Measurements from ENCODE around the gene BTG2. TPM values are rescaled to one million over a fixed set of nuclear protein-coding genes. Genes with fewer than 3 reads are reported as not detected.

Gene BTG2
- total RNA-seq, 3 donors from 2014 or later (not counting 1 experiment from before 2014, with no cell fraction given): 499 to 1,024 (median 851) TPM

DNA sequence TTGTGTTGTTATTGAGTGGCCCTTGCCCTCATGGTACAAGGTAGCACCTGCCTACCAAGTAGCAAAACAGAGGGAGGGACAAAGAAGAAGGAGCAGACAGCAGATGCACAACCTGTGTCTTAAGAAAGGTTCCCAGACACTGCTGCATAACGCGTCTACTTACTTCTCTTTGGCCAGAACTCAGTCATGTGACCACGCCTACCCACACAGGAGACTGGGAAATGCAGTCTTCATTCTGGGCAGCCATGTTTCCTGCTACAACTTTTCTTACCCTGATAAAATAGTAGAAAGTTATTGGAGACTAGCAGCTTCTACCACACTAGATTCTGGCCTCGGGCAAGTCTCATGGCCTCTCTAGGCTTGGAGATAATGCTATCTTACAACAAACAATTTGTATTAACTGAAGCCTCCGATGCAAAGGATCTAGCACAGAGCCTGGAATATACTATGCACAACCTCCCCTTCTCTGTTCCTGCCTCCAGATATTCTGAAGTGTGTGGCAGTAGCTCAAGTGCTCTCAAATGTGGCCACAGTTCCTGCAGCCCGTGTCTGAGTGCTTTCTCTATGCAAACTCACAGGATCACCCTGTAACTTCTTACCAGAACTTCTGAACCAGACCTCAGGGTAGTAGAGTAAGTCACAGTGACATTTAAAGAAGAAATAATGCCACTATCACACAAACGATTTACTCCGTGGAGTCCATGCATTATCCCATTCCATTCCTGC is 34.1 kb upstream of the BTG2 start:
- no peaks in the 10 kb centered on the region for H3K9me3 Mint-ChIP-seq

DNA sequence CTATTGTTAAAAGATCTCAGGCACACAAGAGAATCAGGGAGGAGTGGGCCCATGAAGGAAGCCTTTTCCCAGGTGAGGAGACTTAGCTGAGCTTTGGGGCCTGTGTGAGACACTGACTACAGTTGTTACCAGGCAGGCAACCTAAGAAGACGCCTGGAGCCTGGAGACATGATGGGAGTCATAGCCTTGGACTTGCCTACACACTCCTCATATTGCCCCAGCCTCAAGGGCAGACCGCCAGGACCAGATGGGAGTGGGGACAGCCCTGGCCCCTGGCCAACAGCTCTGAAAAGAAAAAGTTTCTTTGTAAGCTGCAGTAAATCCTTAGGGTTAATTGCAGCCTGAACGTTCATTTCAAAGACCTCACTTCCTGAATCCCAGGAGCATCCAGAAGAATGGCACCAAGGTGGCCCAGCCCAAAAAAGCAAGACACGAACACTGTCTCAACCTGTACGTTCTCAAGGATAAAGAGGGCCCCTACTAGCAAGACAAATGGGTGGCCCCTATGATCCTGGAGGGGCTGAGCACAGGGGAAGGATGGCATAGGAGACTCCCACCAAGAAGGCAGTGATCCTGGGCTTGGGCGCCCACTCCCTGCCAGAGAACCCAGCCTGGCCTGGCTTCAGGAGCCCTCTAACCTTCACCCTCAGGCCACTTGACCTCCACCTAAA is 33.2 kb upstream of the BTG2 start:
- Mint-ChIP-seq H3K36me3 (no peaks in the 10 kb centered on the region), H3K27me3 (ENCODE audit: low read depth in 2 of 2) (peaks cover 0 to 2% of the 10 kb centered on the region in 2 donors), H3K27ac (no peak overlapping the region), H3K4me1 (peaks cover 10 to 22% of the 10 kb centered on the region in 2 donors), H3K4me3 (no peak overlapping the region), H3K9me3 (no peaks in the 10 kb centered on the region)
- WGBS (ENCODE audit: insufficient coverage): 88% methylated on average over 6 of the region's 6 CpGs
- DNase-seq (no peak), ATAC-seq (no peak)
- no peak overlapping the region for H3K4me3 ChIP-seq (ENCODE audit: low read length)
- no peaks in the 10 kb centered on the region for H3K9me3 ChIP-seq (ENCODE audit: control insufficient read depth, insufficient read depth, low read length)
- TF ChIP-seq, protein P1, sequence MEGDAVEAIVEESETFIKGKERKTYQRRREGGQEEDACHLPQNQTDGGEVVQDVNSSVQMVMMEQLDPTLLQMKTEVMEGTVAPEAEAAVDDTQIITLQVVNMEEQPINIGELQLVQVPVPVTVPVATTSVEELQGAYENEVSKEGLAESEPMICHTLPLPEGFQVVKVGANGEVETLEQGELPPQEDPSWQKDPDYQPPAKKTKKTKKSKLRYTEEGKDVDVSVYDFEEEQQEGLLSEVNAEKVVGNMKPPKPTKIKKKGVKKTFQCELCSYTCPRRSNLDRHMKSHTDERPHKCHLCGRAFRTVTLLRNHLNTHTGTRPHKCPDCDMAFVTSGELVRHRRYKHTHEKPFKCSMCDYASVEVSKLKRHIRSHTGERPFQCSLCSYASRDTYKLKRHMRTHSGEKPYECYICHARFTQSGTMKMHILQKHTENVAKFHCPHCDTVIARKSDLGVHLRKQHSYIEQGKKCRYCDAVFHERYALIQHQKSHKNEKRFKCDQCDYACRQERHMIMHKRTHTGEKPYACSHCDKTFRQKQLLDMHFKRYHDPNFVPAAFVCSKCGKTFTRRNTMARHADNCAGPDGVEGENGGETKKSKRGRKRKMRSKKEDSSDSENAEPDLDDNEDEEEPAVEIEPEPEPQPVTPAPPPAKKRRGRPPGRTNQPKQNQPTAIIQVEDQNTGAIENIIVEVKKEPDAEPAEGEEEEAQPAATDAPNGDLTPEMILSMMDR (IDR thresholded peaks at IDR 0.05): no peak
- H3K27me3 ChIP-seq (ENCODE audit: control insufficient read depth, insufficient read depth, low read length): no peaks in the 10 kb centered on the region
- intact Hi-C loops (cut with micrococcal nuclease): no loop called here
- H3K36me3 ChIP-seq (ENCODE audit: control insufficient read depth, insufficient read depth, low read length): no peaks in the 10 kb centered on the region
- H3K4me1 ChIP-seq (ENCODE audit: control insufficient read depth, insufficient read depth, low read length): peaks cover 45% of the 10 kb centered on the region
- H3K27ac ChIP-seq (ENCODE audit: low read length): no peak overlapping the region

More for the DNA sequence above, 34.1 kb upstream of the BTG2 start:
- H3K36me3 Mint-ChIP-seq: no peaks in the 10 kb centered on the region
- Histone ChIP-seq H3K27ac (ENCODE audit: low read length) (no peak overlapping the region), H3K27me3 (ENCODE audit: control insufficient read depth, insufficient read depth, low read length) (no peaks in the 10 kb centered on the region), H3K4me1 (ENCODE audit: control insufficient read depth, insufficient read depth, low read length) (peaks cover 42% of the 10 kb centered on the region), H3K9me3 (ENCODE audit: control insufficient read depth, insufficient read depth, low read length) (no peaks in the 10 kb centered on the region), H3K4me3 (ENCODE audit: low read length) (no peak overlapping the region), H3K36me3 (ENCODE audit: control insufficient read depth, insufficient read depth, low read length) (no peaks in the 10 kb centered on the region)
- H3K4me1 Mint-ChIP-seq: peaks cover 12 to 23% of the 10 kb centered on the region in 2 donors
- WGBS (ENCODE audit: insufficient coverage): 38% methylated on average over 8 of the region's 8 CpGs
- H3K27ac Mint-ChIP-seq: no peak overlapping the region
- H3K27me3 Mint-ChIP-seq (ENCODE audit: low read depth in 2 of 2): peaks cover 0 to 3% of the 10 kb centered on the region in 2 donors
- intact Hi-C loops (cut with micrococcal nuclease): no loop called here
- DNase-seq (peak in 1 of 2 donors; percentile 91), ATAC-seq (peak; percentile 55 to 71 (median 59))
- no peak overlapping the region for H3K4me3 Mint-ChIP-seq
- TF ChIP-seq, protein P1 (IDR thresholded peaks at IDR 0.05): no peak

GRCh38 chr1:203272633-203273205 is 32.6 kb upstream of the BTG2 start:
- H3K27me3 ChIP-seq (ENCODE audit: control insufficient read depth, insufficient read depth, low read length): no peaks in the 10 kb centered on the region
- no peaks in the 10 kb centered on the region for H3K36me3 ChIP-seq (ENCODE audit: control insufficient read depth, insufficient read depth, low read length)
- no peak overlapping the region for H3K4me3 Mint-ChIP-seq
- H3K27me3 Mint-ChIP-seq (ENCODE audit: low read depth in 2 of 2): no peaks in the 10 kb centered on the region
- peaks cover 47% of the 10 kb centered on the region for H3K4me1 ChIP-seq (ENCODE audit: control insufficient read depth, insufficient read depth, low read length)
- no peaks in the 10 kb centered on the region for H3K9me3 ChIP-seq (ENCODE audit: control insufficient read depth, insufficient read depth, low read length)
- DNase-seq (peak in 1 of 2 donors; percentile 15), ATAC-seq (no peak)
- WGBS (ENCODE audit: insufficient coverage): 28% methylated on average over 17 of the region's 17 CpGs
- intact Hi-C loops (cut with micrococcal nuclease): loop anchor here (1.0 kb wide), 4 partner anchors 15 to 66 kb away; partner anchors contain the start of gene BTG2
- no peaks in the 10 kb centered on the region for H3K9me3 Mint-ChIP-seq
- peaks cover 5 to 21% of the 10 kb centered on the region in 2 donors for H3K4me1 Mint-ChIP-seq
- H3K36me3 Mint-ChIP-seq: no peaks in the 10 kb centered on the region
- no peak overlapping the region for H3K4me3 ChIP-seq (ENCODE audit: low read length)
- H3K27ac ChIP-seq (ENCODE audit: low read length): no peak overlapping the region
- TF ChIP-seq, protein P1 (IDR thresholded peaks at IDR 0.05): no peak
- peak overlapping the region in 1 of 2 donors; percentile 80 for H3K27ac Mint-ChIP-seq

Measured in natural killer cell (primary cell).